ENCODE data around the gene TEDC2. TPM values are rescaled to one million over a fixed set of nuclear protein-coding genes. Genes with fewer than 3 reads are reported as not detected.
A peak's percentile ranks its signal among the peaks of the same experiment; 100 is the strongest.
"Not testable (repeated sequence)": the region's sequence is repeated elsewhere in the genome, so short reads cannot be mapped to it uniquely, and the experiment has no call there.

The TEDC2 gene
- total RNA-seq, 4 donors from 2014 or later: 1.5 TPM; not detected in 3

GRCh38 chr16:2477327-2477726 is 17.4 kb downstream of the TEDC2 start:
- no peak overlapping the region for H3K4me3 ChIP-seq
- TF ChIP-seq EP300 (IDR thresholded peaks at IDR 0.05) (no peak), POLR2A (IDR thresholded peaks at IDR 0.05; ENCODE audit: low read depth) (no peak), CTCF (IDR thresholded peaks at IDR 0.05) (no peak), POLR2AphosphoS5 (IDR thresholded peaks at IDR 0.05) (no peak)
- DNase-seq (ENCODE audit: extremely low spot score): no peak
- 95% methylated on average over 3 of the region's 3 CpGs for WGBS
- intact Hi-C loops (cut with DNase I): no loop called here
- no peaks in the 10 kb centered on the region for H3K9me3 ChIP-seq
- peaks cover 0 to 4% (median 0%) of the 10 kb centered on the region in 4 donors for H3K36me3 ChIP-seq
- H3K27ac ChIP-seq (replicated peaks in 1 of 4): no peak overlapping the region
- peaks cover 0 to 13% (median 3%) of the 10 kb centered on the region in 4 donors for H3K27me3 ChIP-seq
- H3K4me1 ChIP-seq: peaks cover 16 to 44% (median 33%) of the 10 kb centered on the region in 4 donors

GRCh38 chr16:2478279-2478678 is 18.4 kb downstream of the TEDC2 start:
- peaks cover 0 to 4% (median 0%) of the 10 kb centered on the region in 4 donors for H3K36me3 ChIP-seq
- no peak for DNase-seq (ENCODE audit: extremely low spot score)
- H3K4me1 ChIP-seq: peaks cover 24 to 44% (median 37%) of the 10 kb centered on the region in 4 donors
- H3K27ac ChIP-seq (replicated peaks in 1 of 4): no peak overlapping the region
- intact Hi-C loops (cut with DNase I): no loop called here
- no peak overlapping the region for H3K4me3 ChIP-seq
- H3K9me3 ChIP-seq: no peaks in the 10 kb centered on the region
- no peak for TF ChIP-seq POLR2AphosphoS5 (IDR thresholded peaks at IDR 0.05)
- no peak for TF ChIP-seq CTCF (IDR thresholded peaks at IDR 0.05)
- TF ChIP-seq EP300 (IDR thresholded peaks at IDR 0.05): no peak
- TF ChIP-seq POLR2A (IDR thresholded peaks at IDR 0.05; ENCODE audit: low read depth): no peak
- WGBS: 79% methylated on average over 8 of the region's 8 CpGs
- peaks cover 0 to 4% (median 0%) of the 10 kb centered on the region in 4 donors for H3K27me3 ChIP-seq

GRCh38 chr16:2479996-2480395 is 20.1 kb downstream of the TEDC2 start:
- H3K36me3 ChIP-seq; H3K27ac ChIP-seq (replicated peaks in 1 of 4); H3K27me3 ChIP-seq; H3K9me3 ChIP-seq; DNase-seq (ENCODE audit: extremely low spot score); H3K4me3 ChIP-seq; intact Hi-C loops (cut with DNase I): not testable (repeated sequence)
- H3K4me1 ChIP-seq: peaks cover 20 to 46% (median 38%) of the 10 kb centered on the region in 4 donors
- 93% methylated on average over 10 of the region's 10 CpGs for WGBS

- intact Hi-C loops (cut with DNase I): no loop called here
- Histone ChIP-seq H3K27ac (replicated peaks in 1 of 4) (no peak overlapping the region), H3K36me3 (peaks cover 0 to 4% (median 2%) of the 10 kb centered on the region in 4 donors), H3K4me1 (peaks cover 17 to 45% (median 33%) of the 10 kb centered on the region in 4 donors), H3K27me3 (no peaks in the 10 kb centered on the region), H3K9me3 (no peaks in the 10 kb centered on the region), H3K4me3 (no peak overlapping the region)
- no peak for DNase-seq (ENCODE audit: extremely low spot score)
- TF ChIP-seq POLR2AphosphoS5 (IDR thresholded peaks at IDR 0.05) (no peak), EP300 (IDR thresholded peaks at IDR 0.05) (no peak), POLR2A (IDR thresholded peaks at IDR 0.05; ENCODE audit: low read depth) (no peak), CTCF (IDR thresholded peaks at IDR 0.05) (no peak)
- WGBS: 91% methylated on average over 8 of the region's 12 CpGs
Measured at GRCh38 chr16:2480948-2481347, 21.0 kb downstream of the TEDC2 start.

GRCh38 chr16:2481676-2482075 is 21.8 kb downstream of the TEDC2 start:
- intact Hi-C loops (cut with DNase I): no loop called here
- H3K4me1 ChIP-seq: peaks cover 16 to 45% (median 31%) of the 10 kb centered on the region in 4 donors
- DNase-seq (ENCODE audit: extremely low spot score): no peak
- 80% methylated on average over 7 of the region's 7 CpGs for WGBS
- no peaks in the 10 kb centered on the region for H3K9me3 ChIP-seq
- peaks cover 0 to 9% (median 2%) of the 10 kb centered on the region in 4 donors for H3K36me3 ChIP-seq
- H3K4me3 ChIP-seq: no peak overlapping the region
- TF ChIP-seq CTCF (IDR thresholded peaks at IDR 0.05) (no peak), EP300 (IDR thresholded peaks at IDR 0.05) (no peak)
- no peaks in the 10 kb centered on the region for H3K27me3 ChIP-seq
- peak overlapping the region in 1 of 4 donors; percentile 85 for H3K27ac ChIP-seq (replicated peaks in 1 of 4)

Measured in esophagus muscularis mucosa (tissue), 4 donors.